HG03469 (cell line): ENCODE data around the gene OR2AT4.

ENCODE experiments used
- ATAC-seq: cut with Tn5 transposase; IDR thresholded peaks from one replicate; pipeline ENCODE4 v1.9.1; 2021; ENCODE audit warnings: mild to moderate bottlenecking, moderate library complexity, moderate number of reproducible peaks; ENCODE audit not compliant: unreplicated experiment

Gene OR2AT4

GRCh38 chr11:75031771-75032549 lies 64.7 kb downstream of the OR2AT4 start:
- ATAC-seq: no peak
